K562 (cell line): ENCODE measurements around the gene VWF. TPM values are rescaled to one million over a fixed set of nuclear protein-coding genes. Genes with fewer than 3 reads are reported as not detected.

ENCODE experiments used
- ATAC-seq: fragments of 200-7000 bp; cut with Tn5 transposase; 3 replicates; pipeline ENCODE4 v1.9.1; 2020; ENCODE audit warnings: moderate library complexity
- BruUV-seq: library from RNA; stranded (reverse); fragments of 400-500 nt; replicated peaks from 2 replicates; lab custom pipeline; 2021; lab: Mats Ljungman, UMichigan
- CTCF ChIA-PET: fragments of 300-600 bp; formaldehyde crosslinking; extraction: SDS; loops from one replicate; lab custom pipeline; 2021; ENCODE audit warnings: low intra/inter-chr PET ratio; lab: Yijun Ruan, JAX
- POLR2A ChIA-PET: fragments of 300-600, 350-650 bp; sonication (Branson Sonifier 250); formaldehyde crosslinking; extraction: SDS; loops from one replicate; lab custom pipeline; 2021; ENCODE audit warnings: antibody characterized with exemption, inconsistent platforms; lab: Yijun Ruan, JAX
- DNase-seq, 4 experiments: peaks; one replicate each; pipeline versions ENCODE4 v3.0.0 to v3.0.0-alpha.2; 2011 to 2018; ENCODE audit warnings: low spot score in 3 of 4, mixed read lengths in 3 of 4; ENCODE audit errors: extremely low read depth in 1 of 4
- FAIRE-seq: peaks from 2 replicates; lab custom pipeline; 2011; peaks lifted over from hg19 to GRCh38; lab: Jason Lieb, UNC
- H2AFZ ChIP-seq: 2 replicates; pipeline ENCODE4 v1.6.0; 2011; ENCODE audit warnings: low read depth, low read length, control low read depth, inconsistent platforms
- H3K27ac ChIP-seq: fragments of 200-600 bp; 3 replicates; pipeline ENCODE4 v1.8.0; 2011; ENCODE audit warnings: low read depth, mild to moderate bottlenecking, control low read depth, inconsistent platforms, low read length, moderate library complexity, mixed read lengths; ENCODE audit errors: extremely low read depth
- H3K27me3 ChIP-seq, 2 experiments: fragments of 300-600 bp in 1 of 2; 2 replicates in 1 of 2; 3 replicates in 1 of 2; pipeline versions ENCODE4 v1.6.0 to v1.8.0; 2011; ENCODE audit warnings: inconsistent platforms in 2 of 2, low read length in 2 of 2, mild to moderate bottlenecking in 1 of 2, mixed read lengths in 1 of 2, moderate library complexity in 1 of 2; ENCODE audit not compliant: control insufficient read depth in 2 of 2, insufficient read depth in 2 of 2
- H3K36me3 ChIP-seq: fragments of 300-600 bp; 3 replicates; pipeline ENCODE4 v1.8.0; 2011; ENCODE audit warnings: mild to moderate bottlenecking, low read length, inconsistent platforms; ENCODE audit not compliant: control insufficient read depth, insufficient read depth
- H3K4me1 ChIP-seq, 2 experiments: fragments of 200-600 bp in 1 of 2; replicated peaks in 1 of 2; 2 replicates in 1 of 2; 3 replicates in 1 of 2; pipeline versions ENCODE4 v1.5.1 to v1.8.0; 2011; ENCODE audit warnings: inconsistent platforms in 2 of 2, low read length in 2 of 2, mild to moderate bottlenecking in 1 of 2, mixed read lengths in 1 of 2, moderate library complexity in 1 of 2; ENCODE audit not compliant: control insufficient read depth in 2 of 2, insufficient read depth in 2 of 2
- H3K4me2 ChIP-seq: 2 replicates; pipeline ENCODE4 v1.6.1; 2011; ENCODE audit warnings: low read length, control low read depth, inconsistent platforms, mixed read lengths; ENCODE audit not compliant: insufficient read depth
- H3K4me3 ChIP-seq: fragments of 200-600 bp; sonication (generic), shearing (Covaris generic); 2 replicates; pipeline ENCODE4 v1.5.1; 2016; ENCODE audit warnings: control low read depth, inconsistent platforms
- H3K79me2 ChIP-seq: fragments of 200-600 bp; 3 replicates; pipeline ENCODE4 v1.8.0; 2011; ENCODE audit warnings: low read length, inconsistent platforms; ENCODE audit not compliant: control insufficient read depth, insufficient read depth
- H3K9ac ChIP-seq, 2 experiments: 2 replicates each; pipeline versions ENCODE4 v1.6.0 to v1.6.1; 2011; ENCODE audit warnings: low read depth in 2 of 2, low read length in 2 of 2, control low read depth in 1 of 2, inconsistent platforms in 1 of 2, mild to moderate bottlenecking in 1 of 2, mixed read lengths in 1 of 2; ENCODE audit not compliant: insufficient read depth in 1 of 2
- H3K9me1 ChIP-seq: one replicate; pipeline ENCODE4 v1.6.0; 2011; ENCODE audit warnings: inconsistent platforms, mild to moderate bottlenecking, low read length, moderate library complexity; ENCODE audit not compliant: control insufficient read depth, insufficient read depth
- H3K9me3 ChIP-seq: replicated peaks from 2 replicates; pipeline ENCODE4 v1.5.1; 2011; ENCODE audit warnings: low read depth, low read length, inconsistent platforms; ENCODE audit not compliant: control insufficient read depth, insufficient read depth
- H4K20me1 ChIP-seq: replicated peaks from 2 replicates; pipeline ENCODE4 v1.6.1; 2011; ENCODE audit warnings: low read length, inconsistent platforms, mixed read lengths; ENCODE audit not compliant: control insufficient read depth, insufficient read depth
- E2F3 ChIP-seq: fragments of 250-450 bp; sonication (Bioruptor Pico); IDR thresholded peaks from 2 replicates; pipeline ENCODE4 v1.4.0; 2020; ENCODE audit warnings: mild to moderate bottlenecking
- HEY1 ChIP-seq: fragments of 250-450 bp; sonication (Bioruptor Pico); IDR thresholded peaks from 2 replicates; pipeline ENCODE4 v1.5.0; 2020; ENCODE audit warnings: mild to moderate bottlenecking, moderate library complexity, borderline replicate concordance
- NR2C1 ChIP-seq, 2 experiments: fragments of 450-650 bp; IDR thresholded peaks; 2 replicates each; pipeline ENCODE4 v1.6.1; 2017; ENCODE audit warnings: mild to moderate bottlenecking in 2 of 2, antibody characterized with exemption in 1 of 2, inconsistent platforms in 1 of 2, missing compliant biosample characterization in 1 of 2, missing genetic modification characterization in 1 of 2
- U2AF1 ChIP-seq: fragments of 200-400 bp; formaldehyde crosslinking; optimal IDR thresholded peaks from 2 replicates; pipeline ENCODE3; 2017; ENCODE audit warnings: mild to moderate bottlenecking, low read depth, low read length, moderate library complexity
- WHSC1 ChIP-seq: IDR thresholded peaks from one replicate; pipeline ENCODE4 v1.6.1; 2012; ENCODE audit warnings: low read length, control low read depth, inconsistent platforms
- ZNF583 ChIP-seq: fragments of 250-450 bp; sonication (Bioruptor Pico); IDR thresholded peaks from 2 replicates; pipeline ENCODE4 v1.4.0; 2020
- ZNF695 ChIP-seq: fragments of 450-650 bp; formaldehyde crosslinking; IDR thresholded peaks from 2 replicates; pipeline ENCODE4 v1.4.0; 2020; ENCODE audit warnings: mild to moderate bottlenecking, moderate library complexity
- ZSCAN29 ChIP-seq: fragments of 450-650 bp; IDR thresholded peaks from 2 replicates; pipeline ENCODE4 v1.6.1; 2017
- WGBS: fragments of 100-300 bp; shearing (Covaris generic); methylation state at CpG from one replicate; pipeline ENCODE4 v1.1.6; 2016; ENCODE audit warnings: low coverage, mixed read lengths; ENCODE audit not compliant: insufficient coverage; ENCODE audit errors: missing lambda C conversion rate; 5-methylcytosine and 5-hydroxymethylcytosine counted together
- in situ Hi-C: fragments of 300-500 bp; cut with MboI; formaldehyde crosslinking; loops from 4 replicates; pipeline ENCODE4 v1.15.0; 2018; ENCODE audit warnings: inconsistent platforms, mixed read lengths
- intact Hi-C: fragments of 100-400 bp; cut with micrococcal nuclease; formaldehyde crosslinking; loops from 2 replicates; pipeline ENCODE4 v1.14.2; 2022
- polyA plus RNA-seq, 8 experiments: library from polyadenylated mRNA; depleted of rRNA in 4 of 8; stranded (reverse) in 5 of 8; unstranded in 3 of 8; fragments of >200 nt; fragmentation: Nextera tagmentation in 2 of 8; fragmentation: Illumina TruSeq in 1 of 8; extraction: Ambion mirVana in 2 of 8; extraction: Trizol in 1 of 8; gene quantifications; 2 replicates each; pipeline versions ENCODE4 v1.2.1 to v1.2.3, GENCODE V29; 2011 to 2014; ENCODE audit warnings: inconsistent platforms in 1 of 8, missing spikeins in 1 of 8
- total RNA-seq, 7 experiments: library from RNA; depleted of rRNA in 6 of 7; stranded (reverse); fragments of >200 nt in 6 of 7; fragmentation: Illumina TruSeq in 2 of 7; extraction: Trizol in 2 of 7; gene quantifications; 2 replicates each; pipeline versions ENCODE4 v1.2.1 to v1.2.3, GENCODE V29; 2011 to 2021; ENCODE audit warnings: low replicate concordance in 1 of 7
- TF ChIP-seq, protein P1 (sequence below): IDR thresholded peaks from 3 replicates; pipeline ENCODE4 v1.6.1; 2011; ENCODE audit warnings: borderline replicate concordance, mild to moderate bottlenecking, moderate library complexity; ENCODE audit not compliant: insufficient read length; ENCODE audit errors: extremely low read depth
- TF ChIP-seq, protein P2 (sequence below): sonication (generic); formaldehyde crosslinking; IDR thresholded peaks from 2 replicates; pipeline ENCODE4 v1.8.0; 2022; ENCODE audit warnings: mild to moderate bottlenecking, missing genetic modification reagents
- TF ChIP-seq, protein P3 (sequence below): fragments of 150-350 bp; conservative IDR thresholded peaks from 2 replicates; pipeline ENCODE4 v1.6.1; 2014; ENCODE audit warnings: low read length
- TF ChIP-seq, protein P4 (sequence below): sonication (generic); formaldehyde crosslinking; IDR thresholded peaks from 2 replicates; pipeline ENCODE4 v1.8.0; 2022; ENCODE audit warnings: mild to moderate bottlenecking, missing genetic modification reagents, borderline replicate concordance

VWF gene
- total and polyA plus RNA-seq, 9 of the 15 experiments (the other 6 are each of a cell fraction or from before 2014, with no cell fraction given) = 0.53 TPM; not detected in 8

DNA sequence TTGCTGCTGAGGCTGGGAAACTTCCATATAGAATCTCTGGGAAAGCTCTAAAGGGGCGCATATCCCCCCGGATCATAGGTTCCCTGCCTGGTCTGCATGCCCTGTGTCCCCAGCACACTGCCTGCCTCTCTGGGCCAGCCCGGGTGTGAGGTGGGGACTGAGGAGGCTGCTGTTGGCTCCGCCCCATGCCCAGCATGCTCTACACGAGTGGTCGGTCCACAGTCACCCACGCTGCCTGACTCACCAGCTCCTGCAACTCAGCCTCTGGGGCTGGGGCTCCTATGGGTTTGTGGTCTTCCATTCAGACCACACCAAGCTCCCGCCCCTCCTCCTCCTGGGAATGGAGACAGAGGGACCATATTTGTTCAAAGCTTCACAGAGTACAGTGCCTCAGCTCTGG lies 90.9 kb downstream of the VWF start:
- FAIRE-seq (no peak), DNase-seq (no peak), ATAC-seq (no peak)
- POLR2A ChIA-PET = no interaction called here
- Histone ChIP-seq H3K27me3 (peaks cover 0 to 5% of the 10 kb centered on the region in 2 experiments; a peak in 2 of 5 replicates), H3K4me3 (no peak overlapping the region), H3K4me2 (no peak overlapping the region), H3K36me3 (no peaks in the 10 kb centered on the region), H3K4me1 (no peaks in the 10 kb centered on the region; a peak in 1 of 5 replicates), H2AFZ (no peak overlapping the region), H3K27ac (no peak overlapping the region), H3K9ac (no peak overlapping the region), H3K9me3 (no peaks in the 10 kb centered on the region), H3K79me2 (no peaks in the 10 kb centered on the region), H3K9me1 (no peaks in the 10 kb centered on the region), H4K20me1 (no peaks in the 10 kb centered on the region)
- no TSS peak for BruUV-seq
- in situ Hi-C loops (no loop called here), intact Hi-C loops (no loop called here)
- CTCF ChIA-PET = no interaction called here
- WGBS = 0% methylated on average over 8 of the region's 8 CpGs
- TF ChIP-seq ZNF583 (CRISPR knock-in tag) = no peak
- TF ChIP-seq ZSCAN29 = no peak
- no peak for TF ChIP-seq NR2C1 (IDR thresholded peaks at IDR 0.05)
- no peak for TF ChIP-seq NR2C1 (tag; IDR thresholded peaks at IDR 0.05)
- TF ChIP-seq, protein P1, sequence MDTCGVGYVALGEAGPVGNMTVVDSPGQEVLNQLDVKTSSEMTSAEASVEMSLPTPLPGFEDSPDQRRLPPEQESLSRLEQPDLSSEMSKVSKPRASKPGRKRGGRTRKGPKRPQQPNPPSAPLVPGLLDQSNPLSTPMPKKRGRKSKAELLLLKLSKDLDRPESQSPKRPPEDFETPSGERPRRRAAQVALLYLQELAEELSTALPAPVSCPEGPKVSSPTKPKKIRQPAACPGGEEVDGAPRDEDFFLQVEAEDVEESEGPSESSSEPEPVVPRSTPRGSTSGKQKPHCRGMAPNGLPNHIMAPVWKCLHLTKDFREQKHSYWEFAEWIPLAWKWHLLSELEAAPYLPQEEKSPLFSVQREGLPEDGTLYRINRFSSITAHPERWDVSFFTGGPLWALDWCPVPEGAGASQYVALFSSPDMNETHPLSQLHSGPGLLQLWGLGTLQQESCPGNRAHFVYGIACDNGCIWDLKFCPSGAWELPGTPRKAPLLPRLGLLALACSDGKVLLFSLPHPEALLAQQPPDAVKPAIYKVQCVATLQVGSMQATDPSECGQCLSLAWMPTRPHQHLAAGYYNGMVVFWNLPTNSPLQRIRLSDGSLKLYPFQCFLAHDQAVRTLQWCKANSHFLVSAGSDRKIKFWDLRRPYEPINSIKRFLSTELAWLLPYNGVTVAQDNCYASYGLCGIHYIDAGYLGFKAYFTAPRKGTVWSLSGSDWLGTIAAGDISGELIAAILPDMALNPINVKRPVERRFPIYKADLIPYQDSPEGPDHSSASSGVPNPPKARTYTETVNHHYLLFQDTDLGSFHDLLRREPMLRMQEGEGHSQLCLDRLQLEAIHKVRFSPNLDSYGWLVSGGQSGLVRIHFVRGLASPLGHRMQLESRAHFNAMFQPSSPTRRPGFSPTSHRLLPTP = no peak
- TF ChIP-seq E2F3 (CRISPR knock-in tag) = no peak
- TF ChIP-seq U2AF1 = no peak
- no peak for TF ChIP-seq WHSC1
- TF ChIP-seq, protein P2, sequence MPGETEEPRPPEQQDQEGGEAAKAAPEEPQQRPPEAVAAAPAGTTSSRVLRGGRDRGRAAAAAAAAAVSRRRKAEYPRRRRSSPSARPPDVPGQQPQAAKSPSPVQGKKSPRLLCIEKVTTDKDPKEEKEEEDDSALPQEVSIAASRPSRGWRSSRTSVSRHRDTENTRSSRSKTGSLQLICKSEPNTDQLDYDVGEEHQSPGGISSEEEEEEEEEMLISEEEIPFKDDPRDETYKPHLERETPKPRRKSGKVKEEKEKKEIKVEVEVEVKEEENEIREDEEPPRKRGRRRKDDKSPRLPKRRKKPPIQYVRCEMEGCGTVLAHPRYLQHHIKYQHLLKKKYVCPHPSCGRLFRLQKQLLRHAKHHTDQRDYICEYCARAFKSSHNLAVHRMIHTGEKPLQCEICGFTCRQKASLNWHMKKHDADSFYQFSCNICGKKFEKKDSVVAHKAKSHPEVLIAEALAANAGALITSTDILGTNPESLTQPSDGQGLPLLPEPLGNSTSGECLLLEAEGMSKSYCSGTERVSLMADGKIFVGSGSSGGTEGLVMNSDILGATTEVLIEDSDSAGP (CRISPR knock-in tag) = no peak
- TF ChIP-seq ZNF695 (CRISPR knock-in tag) = no peak
- TF ChIP-seq, protein P3, sequence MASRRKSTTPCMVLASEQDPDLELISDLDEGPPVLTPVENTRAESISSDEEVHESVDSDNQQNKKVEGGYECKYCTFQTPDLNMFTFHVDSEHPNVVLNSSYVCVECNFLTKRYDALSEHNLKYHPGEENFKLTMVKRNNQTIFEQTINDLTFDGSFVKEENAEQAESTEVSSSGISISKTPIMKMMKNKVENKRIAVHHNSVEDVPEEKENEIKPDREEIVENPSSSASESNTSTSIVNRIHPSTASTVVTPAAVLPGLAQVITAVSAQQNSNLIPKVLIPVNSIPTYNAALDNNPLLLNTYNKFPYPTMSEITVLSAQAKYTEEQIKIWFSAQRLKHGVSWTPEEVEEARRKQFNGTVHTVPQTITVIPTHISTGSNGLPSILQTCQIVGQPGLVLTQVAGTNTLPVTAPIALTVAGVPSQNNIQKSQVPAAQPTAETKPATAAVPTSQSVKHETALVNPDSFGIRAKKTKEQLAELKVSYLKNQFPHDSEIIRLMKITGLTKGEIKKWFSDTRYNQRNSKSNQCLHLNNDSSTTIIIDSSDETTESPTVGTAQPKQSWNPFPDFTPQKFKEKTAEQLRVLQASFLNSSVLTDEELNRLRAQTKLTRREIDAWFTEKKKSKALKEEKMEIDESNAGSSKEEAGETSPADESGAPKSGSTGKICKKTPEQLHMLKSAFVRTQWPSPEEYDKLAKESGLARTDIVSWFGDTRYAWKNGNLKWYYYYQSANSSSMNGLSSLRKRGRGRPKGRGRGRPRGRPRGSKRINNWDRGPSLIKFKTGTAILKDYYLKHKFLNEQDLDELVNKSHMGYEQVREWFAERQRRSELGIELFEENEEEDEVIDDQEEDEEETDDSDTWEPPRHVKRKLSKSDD = no peak
- TF ChIP-seq, protein P4, sequence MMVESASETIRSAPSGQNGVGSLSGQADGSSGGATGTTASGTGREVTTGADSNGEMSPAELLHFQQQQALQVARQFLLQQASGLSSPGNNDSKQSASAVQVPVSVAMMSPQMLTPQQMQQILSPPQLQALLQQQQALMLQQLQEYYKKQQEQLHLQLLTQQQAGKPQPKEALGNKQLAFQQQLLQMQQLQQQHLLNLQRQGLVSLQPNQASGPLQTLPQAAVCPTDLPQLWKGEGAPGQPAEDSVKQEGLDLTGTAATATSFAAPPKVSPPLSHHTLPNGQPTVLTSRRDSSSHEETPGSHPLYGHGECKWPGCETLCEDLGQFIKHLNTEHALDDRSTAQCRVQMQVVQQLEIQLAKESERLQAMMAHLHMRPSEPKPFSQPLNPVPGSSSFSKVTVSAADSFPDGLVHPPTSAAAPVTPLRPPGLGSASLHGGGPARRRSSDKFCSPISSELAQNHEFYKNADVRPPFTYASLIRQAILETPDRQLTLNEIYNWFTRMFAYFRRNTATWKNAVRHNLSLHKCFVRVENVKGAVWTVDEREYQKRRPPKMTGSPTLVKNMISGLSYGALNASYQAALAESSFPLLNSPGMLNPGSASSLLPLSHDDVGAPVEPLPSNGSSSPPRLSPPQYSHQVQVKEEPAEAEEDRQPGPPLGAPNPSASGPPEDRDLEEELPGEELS (CRISPR knock-in tag) = no peak
- no peak for TF ChIP-seq HEY1 (CRISPR knock-in tag)
